ENCODE results near the gene CAMKV.
"Not testable (repeated sequence)": the region's sequence is repeated elsewhere in the genome, so short reads cannot be mapped to it uniquely, and the experiment has no call there.

CAMKV gene

GRCh38 chr3:49869525-49870126 lies at the start of gene CAMKV:
Gene CAMKV, minus strand, starts transcription at chr3:49869906. Its CDS starts 7,518 bp downstream, at chr3:49862388.
- H3K27ac ChIP-seq: no peak within 1 kb of the TSS
- no peaks in the 10 kb centered on the region for H3K36me3 ChIP-seq (ENCODE audit: control insufficient read depth, insufficient read depth, low read length)
- H2AFZ ChIP-seq: peak within 1 kb of the TSS; percentile 74
- H3K4me3 ChIP-seq (ENCODE audit: low read depth, low read length): no peak within 1 kb of the TSS
- H3K9me3 ChIP-seq (ENCODE audit: control insufficient read depth, low read length): no peaks in the 10 kb centered on the region
- H3K4me1 ChIP-seq: peaks cover 3% of the 10 kb centered on the region
- no peak for TF ChIP-seq CTCF (IDR thresholded peaks at IDR 0.05)
- no peak within 1 kb of the TSS for H3K9ac ChIP-seq
- peaks cover 12% of the 10 kb centered on the region for H3K27me3 ChIP-seq (ENCODE audit: control insufficient read depth, insufficient read depth, low read length)
- H3K4me2 ChIP-seq (ENCODE audit: low read length): peak within 1 kb of the TSS; percentile 4
- H3K79me2 ChIP-seq: no peaks in the 10 kb centered on the region

GRCh38 chr3:49917806-49918590 lies 48.3 kb upstream of the CAMKV start:
- H3K4me3 ChIP-seq (ENCODE audit: low read depth, low read length); H3K4me1 ChIP-seq: not testable (repeated sequence)

GRCh38 chr3:49916686-49917085 lies 47.0 kb upstream of the CAMKV start:
- no peak overlapping the region for H3K4me3 ChIP-seq (ENCODE audit: low read depth, low read length)
- H3K9ac ChIP-seq: no peak overlapping the region
- H3K9me3 ChIP-seq (ENCODE audit: control insufficient read depth, low read length): no peaks in the 10 kb centered on the region
- H3K4me2 ChIP-seq (ENCODE audit: low read length): no peak overlapping the region
- no peaks in the 10 kb centered on the region for H3K27me3 ChIP-seq (ENCODE audit: control insufficient read depth, insufficient read depth, low read length)
- H3K4me1 ChIP-seq: peaks cover 6% of the 10 kb centered on the region
- H2AFZ ChIP-seq: no peak overlapping the region
- no peaks in the 10 kb centered on the region for H3K36me3 ChIP-seq (ENCODE audit: control insufficient read depth, insufficient read depth, low read length)
- no peaks in the 10 kb centered on the region for H3K79me2 ChIP-seq
- H3K27ac ChIP-seq: no peak overlapping the region
- TF ChIP-seq CTCF (IDR thresholded peaks at IDR 0.05): no peak

More at GRCh38 chr3:49917806-49918590, 48.3 kb upstream of the CAMKV start:
- H3K79me2 ChIP-seq; H3K9me3 ChIP-seq (ENCODE audit: control insufficient read depth, low read length); H3K9ac ChIP-seq; H3K27me3 ChIP-seq (ENCODE audit: control insufficient read depth, insufficient read depth, low read length); H3K4me2 ChIP-seq (ENCODE audit: low read length); H3K36me3 ChIP-seq (ENCODE audit: control insufficient read depth, insufficient read depth, low read length); H3K27ac ChIP-seq; H2AFZ ChIP-seq: not testable (repeated sequence)

GRCh38 chr3:49914906-49915305 lies 45.2 kb upstream of the CAMKV start:
- Histone ChIP-seq H3K27ac (no peak overlapping the region), H3K4me2 (ENCODE audit: low read length) (no peak overlapping the region), H3K79me2 (no peaks in the 10 kb centered on the region), H3K36me3 (ENCODE audit: control insufficient read depth, insufficient read depth, low read length) (no peaks in the 10 kb centered on the region), H3K4me3 (ENCODE audit: low read depth, low read length) (no peak overlapping the region), H3K4me1 (peaks cover 6% of the 10 kb centered on the region), H3K9ac (no peak overlapping the region), H3K27me3 (ENCODE audit: control insufficient read depth, insufficient read depth, low read length) (no peaks in the 10 kb centered on the region), H3K9me3 (ENCODE audit: control insufficient read depth, low read length) (no peaks in the 10 kb centered on the region), H2AFZ (no peak overlapping the region)
- TF ChIP-seq CTCF (IDR thresholded peaks at IDR 0.05): no peak

- Histone ChIP-seq H3K36me3 (ENCODE audit: control insufficient read depth, insufficient read depth, low read length) (no peaks in the 10 kb centered on the region), H3K27ac (no peak overlapping the region)
Observed at GRCh38 chr3:49912881-49913281, 43.2 kb upstream of the CAMKV start.

More at GRCh38 chr3:49912881-49913281, 43.2 kb upstream of the CAMKV start:
- Histone ChIP-seq H2AFZ (no peak overlapping the region), H3K9ac (no peak overlapping the region), H3K4me3 (ENCODE audit: low read depth, low read length) (no peak overlapping the region), H3K9me3 (ENCODE audit: control insufficient read depth, low read length) (no peaks in the 10 kb centered on the region), H3K4me1 (peaks cover 6% of the 10 kb centered on the region), H3K27me3 (ENCODE audit: control insufficient read depth, insufficient read depth, low read length) (no peaks in the 10 kb centered on the region), H3K79me2 (no peaks in the 10 kb centered on the region), H3K4me2 (ENCODE audit: low read length) (no peak overlapping the region)
- no peak for TF ChIP-seq CTCF (IDR thresholded peaks at IDR 0.05)

Measured in parathyroid adenoma (tissue), 2 donors.